PFSK-1 (cell line): ENCODE measurements around the gene SLC25A34.

Source experiments
- FOXP2 ChIP-seq: optimal IDR thresholded peaks from 2 replicates; pipeline ENCODE3; 2011; ENCODE audit warnings: borderline replicate concordance, control low read depth, inconsistent platforms; ENCODE audit not compliant: insufficient read depth; ENCODE audit errors: extremely low read length, extremely low read depth
- POLR2AphosphoS5 ChIP-seq: IDR thresholded peaks from 2 replicates; pipeline ENCODE4 v1.6.1; 2012; ENCODE audit warnings: low read depth, mild to moderate bottlenecking, control low read depth, low read length, moderate library complexity
- SIN3A ChIP-seq: IDR thresholded peaks from 2 replicates; pipeline ENCODE4 v1.6.1; 2012; ENCODE audit warnings: mild to moderate bottlenecking, low read length, moderate library complexity, borderline replicate concordance; ENCODE audit not compliant: insufficient read depth
- TAF1 ChIP-seq: IDR thresholded peaks from 2 replicates; pipeline ENCODE4 v1.6.1; 2012; ENCODE audit warnings: low read length, control low read depth, borderline replicate concordance; ENCODE audit not compliant: insufficient read depth
- TF ChIP-seq, protein P1 (sequence below), 2 experiments: IDR thresholded peaks; 2 replicates each; pipeline versions ENCODE4 v1.6.1 to v1.8.0; 2011 to 2012; ENCODE audit warnings: low read depth in 2 of 2, low read length in 2 of 2, control low read depth in 1 of 2, inconsistent platforms in 1 of 2, mild to moderate bottlenecking in 1 of 2, moderate library complexity in 1 of 2; ENCODE audit not compliant: insufficient read depth in 1 of 2

The SLC25A34 gene

DNA sequence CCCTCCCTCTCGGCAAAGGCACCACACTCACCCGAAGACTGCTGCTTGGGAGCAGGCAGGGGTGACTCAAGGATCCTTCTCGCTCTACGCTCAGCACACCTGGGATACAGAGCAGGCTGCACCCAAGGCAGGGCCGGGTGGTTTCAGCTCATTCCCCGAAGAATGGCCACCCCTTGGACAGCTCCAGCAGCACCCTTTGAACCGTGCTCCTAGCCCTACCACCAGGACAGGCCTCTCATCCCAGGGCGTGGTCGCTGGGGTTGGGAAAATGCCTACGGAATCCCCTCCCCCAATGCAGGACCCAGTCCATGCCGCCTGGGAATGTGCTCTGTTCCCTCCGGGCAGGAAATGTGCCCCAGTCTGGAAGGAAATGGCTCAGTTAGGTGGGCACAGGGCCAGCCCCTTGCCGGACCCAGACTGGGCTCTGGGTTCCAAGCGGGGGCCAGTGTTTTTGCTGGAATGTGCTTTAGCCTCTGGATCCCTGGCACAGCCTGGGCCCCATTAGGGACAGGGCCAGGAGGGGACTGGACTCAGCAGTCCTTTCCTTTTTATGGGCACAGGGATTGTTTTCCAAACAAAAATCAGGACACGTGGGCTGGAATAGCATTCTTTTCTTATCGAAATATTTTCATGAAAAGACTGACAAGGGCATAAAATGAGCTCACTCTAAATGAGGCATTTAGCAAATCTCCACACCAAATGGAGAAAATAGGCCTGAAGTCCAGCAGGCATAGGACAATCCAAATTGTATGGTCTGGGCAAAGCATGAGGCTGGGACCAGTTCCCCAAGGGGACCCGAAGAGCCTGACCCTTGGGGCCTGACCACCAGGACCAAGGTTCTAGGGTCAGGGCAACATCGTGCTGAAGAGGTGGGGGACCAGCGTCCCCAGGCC lies 13.6 kb downstream of the SLC25A34 start:
- TF ChIP-seq POLR2AphosphoS5 = no peak
- TF ChIP-seq FOXP2 = no peak
- TF ChIP-seq TAF1 = no peak
- TF ChIP-seq, protein P1, sequence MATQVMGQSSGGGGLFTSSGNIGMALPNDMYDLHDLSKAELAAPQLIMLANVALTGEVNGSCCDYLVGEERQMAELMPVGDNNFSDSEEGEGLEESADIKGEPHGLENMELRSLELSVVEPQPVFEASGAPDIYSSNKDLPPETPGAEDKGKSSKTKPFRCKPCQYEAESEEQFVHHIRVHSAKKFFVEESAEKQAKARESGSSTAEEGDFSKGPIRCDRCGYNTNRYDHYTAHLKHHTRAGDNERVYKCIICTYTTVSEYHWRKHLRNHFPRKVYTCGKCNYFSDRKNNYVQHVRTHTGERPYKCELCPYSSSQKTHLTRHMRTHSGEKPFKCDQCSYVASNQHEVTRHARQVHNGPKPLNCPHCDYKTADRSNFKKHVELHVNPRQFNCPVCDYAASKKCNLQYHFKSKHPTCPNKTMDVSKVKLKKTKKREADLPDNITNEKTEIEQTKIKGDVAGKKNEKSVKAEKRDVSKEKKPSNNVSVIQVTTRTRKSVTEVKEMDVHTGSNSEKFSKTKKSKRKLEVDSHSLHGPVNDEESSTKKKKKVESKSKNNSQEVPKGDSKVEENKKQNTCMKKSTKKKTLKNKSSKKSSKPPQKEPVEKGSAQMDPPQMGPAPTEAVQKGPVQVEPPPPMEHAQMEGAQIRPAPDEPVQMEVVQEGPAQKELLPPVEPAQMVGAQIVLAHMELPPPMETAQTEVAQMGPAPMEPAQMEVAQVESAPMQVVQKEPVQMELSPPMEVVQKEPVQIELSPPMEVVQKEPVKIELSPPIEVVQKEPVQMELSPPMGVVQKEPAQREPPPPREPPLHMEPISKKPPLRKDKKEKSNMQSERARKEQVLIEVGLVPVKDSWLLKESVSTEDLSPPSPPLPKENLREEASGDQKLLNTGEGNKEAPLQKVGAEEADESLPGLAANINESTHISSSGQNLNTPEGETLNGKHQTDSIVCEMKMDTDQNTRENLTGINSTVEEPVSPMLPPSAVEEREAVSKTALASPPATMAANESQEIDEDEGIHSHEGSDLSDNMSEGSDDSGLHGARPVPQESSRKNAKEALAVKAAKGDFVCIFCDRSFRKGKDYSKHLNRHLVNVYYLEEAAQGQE (IDR thresholded peaks at IDR 0.05; ENCODE audit: insufficient read depth in 1 of 2, low read depth in 2 of 2, low read length in 2 of 2) = no peak
- TF ChIP-seq SIN3A = no peak

DNA sequence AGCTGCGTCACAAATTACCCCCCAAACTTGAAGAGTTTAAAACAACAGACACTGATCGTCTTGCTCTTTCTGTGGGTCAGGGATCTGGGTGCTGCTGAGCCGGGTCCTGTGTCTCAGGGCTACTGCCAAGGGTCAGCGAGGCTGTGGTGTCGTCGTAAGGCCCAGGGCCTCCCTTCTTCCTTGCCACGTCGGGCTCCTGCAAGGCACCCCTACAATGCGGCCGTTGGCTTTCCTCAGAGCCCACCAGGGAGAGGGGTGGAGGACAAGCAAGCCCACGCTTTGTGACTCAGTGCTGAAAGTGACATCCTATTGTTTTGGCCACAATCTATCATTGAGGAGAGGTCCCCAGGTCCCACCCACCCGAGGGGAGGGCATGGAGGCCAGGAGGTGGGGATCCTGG lies 14.9 kb downstream of the SLC25A34 start:
- TF ChIP-seq POLR2AphosphoS5 (no peak), TAF1 (no peak), FOXP2 (no peak), SIN3A (no peak)
- TF ChIP-seq, protein P1 (IDR thresholded peaks at IDR 0.05; ENCODE audit: insufficient read depth in 1 of 2, low read depth in 2 of 2, low read length in 2 of 2) = no peak

DNA sequence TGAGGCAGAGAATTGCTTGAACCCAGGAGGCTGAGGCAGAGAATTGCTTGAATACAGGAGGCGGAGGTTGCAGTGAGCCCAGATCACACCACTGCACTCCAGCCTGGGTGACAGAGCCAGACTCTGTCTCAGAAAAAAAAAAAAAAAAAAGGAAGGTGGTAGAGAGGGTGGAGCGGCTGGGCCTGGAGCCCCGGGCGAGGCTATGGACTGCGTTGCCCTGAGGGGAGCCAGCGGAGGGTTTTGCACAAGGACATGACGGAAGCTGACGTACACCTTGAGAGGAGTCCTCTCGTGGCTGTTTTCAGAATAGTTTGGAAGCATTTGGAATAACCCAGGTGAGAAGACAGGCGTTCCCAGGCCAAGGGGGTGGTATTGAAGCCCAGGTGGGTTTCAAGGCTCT lies 15.7 kb downstream of the SLC25A34 start:
- TF ChIP-seq TAF1 (no peak), FOXP2 (no peak), SIN3A (no peak), POLR2AphosphoS5 (no peak)
- TF ChIP-seq, protein P1 (IDR thresholded peaks at IDR 0.05; ENCODE audit: insufficient read depth in 1 of 2, low read depth in 2 of 2, low read length in 2 of 2) = no peak

DNA sequence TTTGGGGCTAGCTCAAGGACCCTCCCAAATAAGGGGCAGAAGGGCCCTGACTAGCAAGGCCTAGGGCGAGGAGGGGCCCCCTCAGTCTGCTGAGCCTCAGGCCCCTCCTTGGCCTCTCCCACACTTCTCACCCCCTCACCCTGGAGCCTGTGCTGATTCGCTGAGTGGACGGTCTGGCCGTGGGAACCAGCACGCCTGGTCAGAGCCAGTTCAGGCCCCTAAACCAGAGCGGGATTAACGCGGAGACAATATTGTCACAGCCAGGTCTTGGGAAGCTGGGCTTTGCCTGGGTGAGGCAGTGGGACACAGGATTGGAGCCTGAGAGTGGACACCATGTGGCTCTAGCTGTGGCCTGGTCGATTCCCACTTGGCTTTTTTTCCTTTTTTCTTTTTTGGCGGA lies 17.7 kb downstream of the SLC25A34 start:
- TF ChIP-seq SIN3A = no peak
- TF ChIP-seq, protein P1 (IDR thresholded peaks at IDR 0.05; ENCODE audit: insufficient read depth in 1 of 2, low read depth in 2 of 2, low read length in 2 of 2) = no peak
- TF ChIP-seq FOXP2 = no peak
- no peak for TF ChIP-seq TAF1
